T-cell (primary cell): Measurements from ENCODE around the gene TFDP2. TPM values are rescaled to one million over a fixed set of nuclear protein-coding genes. Genes with fewer than 3 reads are reported as not detected.

ENCODE experiments used
- ATAC-seq, 4 experiments: fragments of 200-7000 bp in 3 of 4; fragments of 150-1000 bp in 1 of 4; cut with Tn5 transposase; replicated peaks in 1 of 4; 1 replicate in 3 of 4; 2 replicates in 1 of 4; pipeline ENCODE4 v1.10.0; 2021; ENCODE audit warnings: moderate library complexity in 3 of 4, mild to moderate bottlenecking in 2 of 4, moderate number of reproducible peaks in 1 of 4
- CTCF ChIA-PET, 2 donors: fragments of 300-600 bp; sonication (Branson Sonifier 250); formaldehyde crosslinking; loops; one replicate each; lab custom pipeline; 2022; ENCODE audit warnings: antibody characterized with exemption in 2 of 2; lab: Charles Lee
- POLR2A ChIA-PET, 2 donors: fragments of 300-600 bp; sonication (Branson Sonifier 250); formaldehyde crosslinking; loops; one replicate each; lab custom pipeline; 2022; ENCODE audit warnings: antibody characterized with exemption in 2 of 2; lab: Charles Lee
- DNase-seq, 35 experiments: peaks; one replicate each; pipeline versions ENCODE4 v3.0.0 to v3.0.0-alpha.2; 2013 to 2023
- H3K27ac ChIP-seq: one replicate; pipeline ENCODE4 v1.5.1; 2013; ENCODE audit warnings: low read length
- H3K27me3 ChIP-seq, 2 experiments: replicated peaks in 1 of 2; 1 replicate in 1 of 2; 2 replicates in 1 of 2; pipeline versions ENCODE4 v1.6.1 to v1.7.0; 2013; ENCODE audit warnings: low read length in 1 of 2, mixed read lengths in 1 of 2; ENCODE audit not compliant: control insufficient read depth in 2 of 2, insufficient read depth in 2 of 2; ENCODE audit errors: extremely low read depth in 1 of 2
- H3K36me3 ChIP-seq, 2 donors: 1 replicate in 1 of 2; 2 replicates in 1 of 2; pipeline versions ENCODE4 v1.6.1 to v1.7.0; 2013; ENCODE audit warnings: low read length in 1 of 2; ENCODE audit not compliant: control insufficient read depth in 2 of 2, insufficient read depth in 1 of 2; ENCODE audit errors: extremely low read depth in 1 of 2
- H3K4me1 ChIP-seq, 2 experiments: 1 replicate in 1 of 2; 2 replicates in 1 of 2; pipeline versions ENCODE4 v1.6.1 to v1.7.0; 2013; ENCODE audit warnings: low read length in 2 of 2, mixed read lengths in 1 of 2; ENCODE audit not compliant: insufficient read depth in 2 of 2, control insufficient read depth in 1 of 2; ENCODE audit errors: extremely low read depth in 1 of 2
- H3K4me3 ChIP-seq, 2 donors: 1 replicate in 1 of 2; 2 replicates in 1 of 2; pipeline versions ENCODE4 v1.5.1 to v1.7.0; 2013; ENCODE audit warnings: mild to moderate bottlenecking in 2 of 2, low read length in 1 of 2, moderate library complexity in 1 of 2; ENCODE audit not compliant: control insufficient read depth in 1 of 2; ENCODE audit errors: extremely low read depth in 1 of 2
- H3K9me3 ChIP-seq: 2 replicates; pipeline ENCODE4 v1.7.0; 2013
- H3K27ac Mint-ChIP-seq, 2 donors: one replicate each; pipeline ENCODE4 v1.8.0; 2020 to 2021; ENCODE audit warnings: mild to moderate bottlenecking in 2 of 2, mixed read lengths in 2 of 2
- H3K27me3 Mint-ChIP-seq, 2 donors: one replicate each; pipeline ENCODE4 v1.8.0; 2021 to 2022; ENCODE audit warnings: mixed read lengths in 2 of 2
- H3K36me3 Mint-ChIP-seq: one replicate; pipeline ENCODE4 v1.8.0; 2021; ENCODE audit warnings: mixed read lengths
- H3K4me1 Mint-ChIP-seq, 3 donors: one replicate each; pipeline ENCODE4 v1.8.0; 2020 to 2022; ENCODE audit warnings: mixed read lengths in 3 of 3, mild to moderate bottlenecking in 1 of 3
- H3K4me3 Mint-ChIP-seq, 3 donors: one replicate each; pipeline ENCODE4 v1.8.0; 2020 to 2022; ENCODE audit warnings: mild to moderate bottlenecking in 3 of 3, mixed read lengths in 3 of 3, moderate library complexity in 3 of 3
- H3K9me3 Mint-ChIP-seq, 3 donors: one replicate each; pipeline ENCODE4 v1.8.0; 2020 to 2022; ENCODE audit warnings: mixed read lengths in 3 of 3
- WGBS: methylation state at CpG from one replicate; pipeline ENCODE4 v1.1.5; 2013; ENCODE audit warnings: missing lambda C conversion rate; ENCODE audit not compliant: insufficient coverage; 5-methylcytosine and 5-hydroxymethylcytosine counted together
- total RNA-seq, 35 experiments: library from RNA in 6 of 35; stranded (reverse) in 6 of 35; fragments of 120-200 nt in 1 of 35; gene quantifications; one replicate each; pipeline versions ENCODE4 v1.2.1 to v1.2.4 and lab custom pipeline; 2013 to 2026

The TFDP2 gene
- total RNA-seq, 5 donors from 2014 or later (not counting 1 experiment from before 2014, with no cell fraction given) = 30.1 to 45.0 (median 35.5) TPM

DNA sequence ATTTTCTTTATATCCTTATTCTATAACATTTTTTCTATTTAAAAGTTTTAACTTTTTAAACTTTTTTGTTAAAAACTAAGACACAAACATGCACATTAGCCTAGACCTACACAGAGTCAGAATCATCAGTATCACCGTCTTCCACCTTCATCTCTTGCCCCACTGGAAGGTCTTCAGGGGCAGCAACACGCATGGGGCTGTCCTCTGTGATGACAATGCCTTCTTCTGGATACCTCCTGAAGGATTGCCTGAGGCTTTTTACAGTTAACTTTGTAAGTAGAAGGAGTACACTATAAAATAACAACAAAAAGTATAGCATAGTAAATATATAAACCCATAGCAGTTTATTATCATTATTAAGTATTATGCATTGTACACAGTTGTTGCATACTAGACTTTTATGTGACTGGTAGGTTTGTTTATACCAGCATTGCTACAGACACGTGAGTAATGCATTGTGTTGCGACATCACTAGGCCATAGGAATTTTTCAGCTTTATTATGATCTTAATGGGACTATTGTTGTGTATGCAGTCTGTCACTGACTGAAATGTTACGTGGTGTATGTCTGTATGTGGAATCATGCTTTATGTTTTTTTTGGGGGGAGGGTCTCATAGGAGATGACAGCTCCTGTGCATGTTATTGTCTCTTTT is 254.7 kb downstream of the TFDP2 start:
- no peaks in the 10 kb centered on the region for H3K27me3 ChIP-seq
- POLR2A ChIA-PET = interaction anchor here (0.6 kb wide), 2 partner anchors 19 to 28 kb away, joined by 3 to 8 read pairs; no protein-coding TSS in a partner anchor
- Mint-ChIP-seq H3K27me3 (no peaks in the 10 kb centered on the region), H3K4me3 (no peak overlapping the region), H3K9me3 (peaks cover 0 to 3% (median 2%) of the 10 kb centered on the region in 3 donors), H3K27ac (no peak overlapping the region), H3K4me1 (peaks cover 14 to 16% (median 15%) of the 10 kb centered on the region in 3 donors), H3K36me3 (peaks cover 37% of the 10 kb centered on the region)
- H3K36me3 ChIP-seq = peaks cover 0 to 3% of the 10 kb centered on the region in 2 donors
- no peaks in the 10 kb centered on the region for H3K9me3 ChIP-seq
- 73% methylated on average over 3 of the region's 5 CpGs for WGBS
- no peaks in the 10 kb centered on the region for H3K4me1 ChIP-seq
- H3K4me3 ChIP-seq = no peak overlapping the region
- no peak overlapping the region for H3K27ac ChIP-seq
- CTCF ChIA-PET = interaction anchor here (0.6 to 1.1 kb wide), 4 partner anchors 19 to 627 kb away, joined by 3 read pairs; no protein-coding TSS in a partner anchor
- no peak for DNase-seq
- ATAC-seq = no peak

Other genes with a start within 250 kb of the TFDP2 start
- 10 to 100 TPM; 17.4 to 21.7 (median 18.9) TPM for gene GK5, start 76.0 kb upstream of the TFDP2 start, total RNA-seq